HG03565 (cell line): ENCODE results near the gene COL13A1.

Source experiments
- ATAC-seq: cut with Tn5 transposase; IDR thresholded peaks from one replicate; pipeline ENCODE4 v1.9.1; 2021; ENCODE audit warnings: mild to moderate bottlenecking, moderate library complexity; ENCODE audit not compliant: unreplicated experiment

Gene COL13A1

GRCh38 chr10:69883310-69884023, 81.8 kb downstream of the COL13A1 start:
- ATAC-seq, result no peak

GRCh38 chr10:69884024-69884367, 82.3 kb downstream of the COL13A1 start:
- ATAC-seq, result no peak

- ATAC-seq, result no peak
Measured at GRCh38 chr10:69884686-69885085, 83.0 kb downstream of the COL13A1 start.

- no peak for ATAC-seq
Measured at GRCh38 chr10:69885379-69886013, 83.8 kb downstream of the COL13A1 start.

- ATAC-seq, result no peak
Measured at GRCh38 chr10:69888882-69889584, 87.3 kb downstream of the COL13A1 start.

- ATAC-seq, result no peak
Measured at GRCh38 chr10:69890065-69890847, 88.5 kb downstream of the COL13A1 start.

- no peak for ATAC-seq
Measured at GRCh38 chr10:69891057-69891617, 89.4 kb downstream of the COL13A1 start.

GRCh38 chr10:69892406-69892805, 90.7 kb downstream of the COL13A1 start:
- no peak for ATAC-seq

DNA sequence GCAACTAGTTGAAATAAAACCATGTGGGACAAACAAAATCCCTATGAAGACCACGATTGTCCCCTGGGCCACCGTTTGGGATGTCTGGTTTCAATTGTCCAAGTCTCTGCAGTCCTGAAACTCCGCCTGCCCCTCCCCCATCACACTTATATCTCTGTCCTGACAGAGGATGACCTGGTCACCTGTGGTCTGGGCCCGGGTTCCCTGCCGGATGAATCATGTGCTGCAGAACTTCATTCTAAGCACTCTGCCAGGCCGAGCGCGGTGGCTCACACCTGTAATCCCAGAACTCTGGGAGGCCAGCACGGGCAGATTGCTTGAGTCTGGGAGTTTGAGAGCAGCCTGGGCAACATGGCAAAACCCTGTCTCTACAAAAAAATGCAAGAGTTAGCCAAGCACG, 91.1 kb downstream of the COL13A1 start:
- ATAC-seq, result no peak

DNA sequence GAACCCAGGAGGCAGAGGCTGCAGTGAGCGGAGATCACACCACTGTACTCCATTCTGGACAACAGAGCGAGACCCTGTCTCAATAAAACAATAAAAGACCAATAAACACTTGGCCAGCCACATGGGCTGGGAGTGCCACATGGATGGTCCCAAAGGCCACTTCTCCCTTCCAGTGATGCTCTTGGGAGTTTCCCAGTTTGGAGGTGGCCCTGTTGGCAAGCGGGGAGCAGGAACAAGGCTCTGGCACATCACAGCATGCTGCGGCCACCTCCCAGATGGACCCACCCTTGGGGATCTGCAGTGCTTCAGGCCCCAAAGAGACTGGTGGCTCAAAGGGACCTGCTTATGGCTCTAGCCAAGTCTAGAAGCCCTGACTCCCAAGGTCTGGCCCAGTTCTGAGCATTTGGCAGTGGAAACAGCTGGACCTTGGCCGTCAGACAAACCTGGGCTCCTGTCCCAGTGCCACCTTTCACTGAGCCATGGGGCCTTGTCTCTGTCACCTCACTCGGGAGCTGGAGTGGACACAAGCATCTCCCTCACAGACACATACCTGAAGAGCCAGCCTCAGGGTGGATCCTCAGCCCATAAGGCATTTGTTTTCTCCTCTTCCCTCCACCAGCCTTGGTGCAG, 91.7 kb downstream of the COL13A1 start:
- ATAC-seq, result no peak

- ATAC-seq, result no peak
Measured at GRCh38 chr10:69894156-69894555, 92.5 kb downstream of the COL13A1 start.

DNA sequence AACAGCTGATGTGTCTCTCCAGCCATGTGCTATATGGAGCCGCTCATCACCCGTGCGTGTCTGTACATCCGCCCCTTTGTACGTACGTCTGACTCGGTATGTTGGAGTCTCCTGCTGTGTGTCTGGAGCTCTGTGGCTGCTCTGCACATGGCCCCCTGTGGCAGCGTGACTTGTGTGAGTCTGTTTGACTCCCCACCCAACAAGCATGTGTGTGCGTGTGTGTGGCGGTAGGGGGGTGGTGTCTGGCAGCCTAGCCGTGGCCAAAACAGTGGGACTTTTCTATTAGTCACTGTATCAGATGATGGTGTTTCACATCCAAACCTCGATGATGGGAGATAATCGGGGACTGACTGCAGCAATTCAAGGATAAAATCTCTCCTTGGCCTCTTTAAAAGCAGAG, 94.1 kb downstream of the COL13A1 start:
- no peak for ATAC-seq

- ATAC-seq, result no peak
Measured at GRCh38 chr10:69896606-69897231, 95.0 kb downstream of the COL13A1 start.

- no peak for ATAC-seq
Measured at GRCh38 chr10:69897432-69897831, 95.7 kb downstream of the COL13A1 start.

DNA sequence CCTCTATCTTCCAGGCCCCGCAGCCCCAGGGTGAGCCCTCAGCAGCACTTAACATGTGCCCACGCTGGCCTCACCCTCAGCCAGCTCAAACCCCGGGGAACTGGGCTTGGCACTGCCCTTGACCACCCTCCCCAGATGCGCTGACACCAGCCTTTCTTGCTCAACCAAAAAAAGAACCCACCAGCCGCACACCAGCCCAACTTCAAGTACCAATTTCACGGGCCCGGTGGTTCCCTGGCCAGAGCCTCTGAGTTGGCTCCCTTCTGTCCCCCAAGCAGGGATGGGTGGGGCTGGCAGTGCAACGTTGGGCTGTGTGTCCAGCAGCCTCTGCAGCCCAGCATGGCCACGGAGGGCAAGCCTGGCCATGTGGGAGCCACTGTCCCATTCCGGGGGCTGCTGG, 96.3 kb downstream of the COL13A1 start:
- ATAC-seq, result no peak

- no peak for ATAC-seq
Measured at GRCh38 chr10:69898524-69898923, 96.8 kb downstream of the COL13A1 start.

GRCh38 chr10:69898941-69899340, 97.2 kb downstream of the COL13A1 start:
- ATAC-seq, result no peak

DNA sequence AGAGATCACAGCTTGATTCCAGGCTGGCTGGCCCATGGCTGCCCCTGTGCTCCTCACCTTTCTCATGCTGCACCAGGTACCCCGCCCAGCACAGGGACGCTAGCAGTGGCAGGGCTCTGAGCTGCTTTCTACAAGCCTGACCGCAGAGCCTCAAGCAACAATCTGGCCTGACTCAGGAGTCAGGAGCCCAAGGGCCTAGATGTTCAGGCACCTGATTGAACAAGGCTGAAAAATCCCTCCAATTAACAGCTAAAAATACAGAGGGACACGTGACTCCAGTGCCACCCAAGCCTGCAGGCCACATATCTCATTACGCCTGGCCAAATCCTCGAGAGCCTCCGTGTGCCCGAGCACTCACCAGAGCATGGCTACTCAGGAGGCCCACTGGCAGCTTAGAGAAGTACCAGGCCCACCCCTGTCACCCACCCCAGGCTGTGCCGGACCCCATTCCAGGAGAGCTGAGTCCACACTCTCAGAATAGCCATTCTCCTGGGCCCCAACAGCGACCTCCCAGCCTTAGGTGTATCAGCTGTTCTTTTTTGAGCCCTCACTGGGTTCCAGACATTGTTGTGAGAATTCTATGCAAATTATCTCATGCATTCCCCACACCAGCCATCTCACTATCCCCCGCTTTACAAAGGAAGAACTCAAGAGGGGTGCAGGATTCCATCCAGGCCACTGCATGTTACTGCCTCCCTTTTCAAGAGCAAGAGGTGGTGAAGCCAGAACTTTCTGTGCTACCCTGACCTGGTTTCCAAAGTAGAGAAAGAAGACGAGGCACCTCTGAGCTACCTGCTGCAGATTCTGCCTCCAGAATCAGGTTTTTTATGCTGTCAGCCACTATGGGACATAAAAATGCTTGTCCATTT, 98.3 kb downstream of the COL13A1 start:
- no peak for ATAC-seq

- ATAC-seq, result no peak
Measured at GRCh38 chr10:69901022-69901421, 99.3 kb downstream of the COL13A1 start.
